ENCODE data around the gene LYPLA2. TPM values are rescaled to one million over a fixed set of nuclear protein-coding genes. Genes with fewer than 3 reads are reported as not detected.

The LYPLA2 gene
- total and polyA plus RNA-seq, 2 donors (not counting 3 experiments of a cell fraction or from before 2014, with no cell fraction given) = 110 to 137 TPM

- Histone ChIP-seq H3K79me2 (ENCODE audit: control insufficient read depth, insufficient read depth, low read length) (no peaks in the 10 kb centered on the region), H3K27ac (ENCODE audit: insufficient read depth, low read depth, low read length) (no peak overlapping the region), H3K4me1 (ENCODE audit: control insufficient read depth, extremely low read depth, insufficient read depth, low read length) (peaks cover 10% of the 10 kb centered on the region), H3K9ac (replicated peaks; ENCODE audit: extremely low read depth, insufficient read depth, low read length) (no peak overlapping the region), H4K20me1 (replicated peaks; ENCODE audit: control insufficient read depth, extremely low read depth, insufficient read depth, low read length) (no peaks in the 10 kb centered on the region), H3K4me3 (replicated peaks in 1 of 3; ENCODE audit: insufficient read depth in 1 of 3, low read depth in 1 of 3, low read length in 3 of 3) (no peak overlapping the region), H3K4me2 (ENCODE audit: insufficient read depth, low read length) (no peak overlapping the region), H3K9me3 (replicated peaks; ENCODE audit: control insufficient read depth, insufficient read depth, low read length) (no peaks in the 10 kb centered on the region), H3K36me3 (ENCODE audit: control insufficient read depth in 2 of 2, extremely low read depth in 1 of 2, insufficient read depth in 2 of 2, low read length in 2 of 2) (peaks cover 0 to 2% of the 10 kb centered on the region in 2 experiments), H3K9me1 (replicated peaks; ENCODE audit: control insufficient read depth, extremely low read depth, insufficient read depth, low read length) (no peaks in the 10 kb centered on the region), H3K27me3 (ENCODE audit: control insufficient read depth in 2 of 2, insufficient read depth in 2 of 2, low read length in 2 of 2) (no peaks in the 10 kb centered on the region), H2AFZ (ENCODE audit: low read depth, low read length) (no peak overlapping the region)
- intact Hi-C loops (cut with micrococcal nuclease) = loop anchor here (5.0 kb wide), 1 partner anchor 247 kb away; the partner anchor contains the start of gene ID3
- BruUV-seq (replicated peaks) = no TSS peak
- TF ChIP-seq EZH2 (IDR thresholded peaks at IDR 0.05; ENCODE audit: borderline replicate concordance, low read depth, low read length, severe bottlenecking) (no peak), CTCF (IDR thresholded peaks at IDR 0.05; ENCODE audit: extremely low read depth in 1 of 2, insufficient read depth in 1 of 2, low read depth in 1 of 2, low read length in 2 of 2) (peak in 1 of 2 donors; percentile 46)
- CTCF ChIA-PET = interaction anchor here (0.7 to 1.2 kb wide), 2 partner anchors 51 to 64 kb away, joined by 3 to 4 read pairs; partner anchors contain the start of gene FUCA1
- FAIRE-seq = no peak
- POLR2A ChIA-PET = no interaction called here
- no peak for DNase-seq (ENCODE audit: low read depth, low spot score)
- dilution Hi-C loops (cut with MboI; ENCODE audit: extremely low pct_ligation_motif_present, low sequenced_read_pairs) = no loop called here
Observed at GRCh38 chr1:23804183-23804835, 13.4 kb downstream of the LYPLA2 start.

GRCh38 chr1:23805025-23805424 lies 14.1 kb downstream of the LYPLA2 start:
- Histone ChIP-seq H3K79me2 (ENCODE audit: control insufficient read depth, insufficient read depth, low read length) (no peaks in the 10 kb centered on the region), H4K20me1 (replicated peaks; ENCODE audit: control insufficient read depth, extremely low read depth, insufficient read depth, low read length) (no peaks in the 10 kb centered on the region), H3K9me1 (replicated peaks; ENCODE audit: control insufficient read depth, extremely low read depth, insufficient read depth, low read length) (no peaks in the 10 kb centered on the region), H3K27me3 (ENCODE audit: control insufficient read depth in 2 of 2, insufficient read depth in 2 of 2, low read length in 2 of 2) (no peaks in the 10 kb centered on the region), H3K27ac (ENCODE audit: insufficient read depth, low read depth, low read length) (no peak overlapping the region), H3K4me1 (ENCODE audit: control insufficient read depth, extremely low read depth, insufficient read depth, low read length) (peaks cover 4% of the 10 kb centered on the region), H3K4me3 (replicated peaks in 1 of 3; ENCODE audit: insufficient read depth in 1 of 3, low read depth in 1 of 3, low read length in 3 of 3) (no peak overlapping the region), H3K9ac (replicated peaks; ENCODE audit: extremely low read depth, insufficient read depth, low read length) (no peak overlapping the region), H3K36me3 (ENCODE audit: control insufficient read depth in 2 of 2, extremely low read depth in 1 of 2, insufficient read depth in 2 of 2, low read length in 2 of 2) (peaks cover 0 to 2% of the 10 kb centered on the region in 2 experiments), H3K4me2 (ENCODE audit: insufficient read depth, low read length) (no peak overlapping the region), H2AFZ (ENCODE audit: low read depth, low read length) (no peak overlapping the region), H3K9me3 (replicated peaks; ENCODE audit: control insufficient read depth, insufficient read depth, low read length) (no peaks in the 10 kb centered on the region)
- dilution Hi-C loops (cut with MboI; ENCODE audit: extremely low pct_ligation_motif_present, low sequenced_read_pairs) = no loop called here
- FAIRE-seq = no peak
- ChIA-PET CTCF (interaction anchor here (1.5 to 1.6 kb wide), 2 partner anchors 33 to 112 kb away, joined by 3 to 8 read pairs; no protein-coding TSS in a partner anchor), POLR2A (no interaction called here)
- intact Hi-C loops (cut with micrococcal nuclease) = loop anchor here (5.0 kb wide), 1 partner anchor 222 kb away; no protein-coding TSS in a partner anchor
- no peak for DNase-seq (ENCODE audit: low read depth, low spot score)
- no peak for TF ChIP-seq MAX (IDR thresholded peaks at IDR 0.05; ENCODE audit: insufficient read depth, insufficient read length)
- TF ChIP-seq POLR2A (IDR thresholded peaks at IDR 0.05; ENCODE audit: low read depth, low read length) = no peak
- BruUV-seq (replicated peaks) = no TSS peak
